22Rv1 (cell line): ENCODE results near the gene TMC4.

ENCODE experiments used
- H3K27ac ChIP-seq: fragments of 450-650 bp; 2 replicates; pipeline ENCODE4 v1.5.1; 2017
- ZFX ChIP-seq: fragments of 450-650 bp; IDR thresholded peaks from 2 replicates; pipeline ENCODE4 v1.6.1; 2017; ENCODE audit warnings: antibody characterized with exemption, borderline replicate concordance
- TF ChIP-seq, protein P1 (sequence below): fragments of 450-650 bp; IDR thresholded peaks from 2 replicates; pipeline ENCODE4 v1.5.1; 2017; ENCODE audit warnings: mild to moderate bottlenecking

Gene TMC4

DNA sequence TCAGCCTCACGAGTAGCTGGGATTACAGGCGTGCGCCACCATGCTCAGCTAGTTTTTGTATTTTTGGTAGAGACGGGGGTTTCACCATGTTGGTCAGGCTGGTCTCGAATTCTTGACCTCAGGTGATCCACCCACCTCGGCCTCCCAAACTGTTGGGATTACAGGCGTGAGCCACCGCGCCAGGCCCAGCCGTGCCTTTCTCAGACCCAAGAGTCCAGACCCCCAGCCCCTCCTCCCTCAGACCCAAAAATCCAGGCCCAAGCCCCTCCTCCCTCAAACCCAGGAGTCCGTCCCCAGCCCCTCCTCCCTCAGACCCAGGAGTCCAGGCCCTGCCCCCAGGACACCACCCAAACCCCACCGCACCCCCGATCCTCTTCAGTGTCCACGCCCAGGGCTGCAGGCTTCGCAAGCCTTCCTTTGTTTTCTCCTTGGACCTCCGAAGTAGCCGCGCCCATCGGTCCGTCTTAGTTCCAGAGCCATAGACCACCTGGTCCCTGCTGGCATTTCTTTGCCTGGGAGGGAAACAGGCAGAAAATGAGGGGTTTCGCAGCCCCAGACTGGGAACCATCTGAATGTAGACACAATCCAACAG lies 3.7 kb downstream of the TMC4 start:
- H3K27ac ChIP-seq, result no peak overlapping the region
- TF ChIP-seq ZFX, result no peak
- TF ChIP-seq, protein P1, sequence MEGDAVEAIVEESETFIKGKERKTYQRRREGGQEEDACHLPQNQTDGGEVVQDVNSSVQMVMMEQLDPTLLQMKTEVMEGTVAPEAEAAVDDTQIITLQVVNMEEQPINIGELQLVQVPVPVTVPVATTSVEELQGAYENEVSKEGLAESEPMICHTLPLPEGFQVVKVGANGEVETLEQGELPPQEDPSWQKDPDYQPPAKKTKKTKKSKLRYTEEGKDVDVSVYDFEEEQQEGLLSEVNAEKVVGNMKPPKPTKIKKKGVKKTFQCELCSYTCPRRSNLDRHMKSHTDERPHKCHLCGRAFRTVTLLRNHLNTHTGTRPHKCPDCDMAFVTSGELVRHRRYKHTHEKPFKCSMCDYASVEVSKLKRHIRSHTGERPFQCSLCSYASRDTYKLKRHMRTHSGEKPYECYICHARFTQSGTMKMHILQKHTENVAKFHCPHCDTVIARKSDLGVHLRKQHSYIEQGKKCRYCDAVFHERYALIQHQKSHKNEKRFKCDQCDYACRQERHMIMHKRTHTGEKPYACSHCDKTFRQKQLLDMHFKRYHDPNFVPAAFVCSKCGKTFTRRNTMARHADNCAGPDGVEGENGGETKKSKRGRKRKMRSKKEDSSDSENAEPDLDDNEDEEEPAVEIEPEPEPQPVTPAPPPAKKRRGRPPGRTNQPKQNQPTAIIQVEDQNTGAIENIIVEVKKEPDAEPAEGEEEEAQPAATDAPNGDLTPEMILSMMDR, result no peak

GRCh38 chr19:54168174-54168917 lies 4.6 kb downstream of the TMC4 start:
- H3K27ac ChIP-seq, result no peak overlapping the region
- TF ChIP-seq ZFX, result no peak
- TF ChIP-seq, protein P1, result peak; percentile 92

GRCh38 chr19:54165222-54165621 lies 7.7 kb downstream of the TMC4 start:
- TF ChIP-seq, protein P1, result no peak
- no peak for TF ChIP-seq ZFX
- H3K27ac ChIP-seq, result peak overlapping the region; percentile 97

GRCh38 chr19:54164369-54165068 lies 8.4 kb downstream of the TMC4 start:
- H3K27ac ChIP-seq, result peak overlapping the region; percentile 97
- TF ChIP-seq, protein P1, result peak; percentile 18
- no peak for TF ChIP-seq ZFX

DNA sequence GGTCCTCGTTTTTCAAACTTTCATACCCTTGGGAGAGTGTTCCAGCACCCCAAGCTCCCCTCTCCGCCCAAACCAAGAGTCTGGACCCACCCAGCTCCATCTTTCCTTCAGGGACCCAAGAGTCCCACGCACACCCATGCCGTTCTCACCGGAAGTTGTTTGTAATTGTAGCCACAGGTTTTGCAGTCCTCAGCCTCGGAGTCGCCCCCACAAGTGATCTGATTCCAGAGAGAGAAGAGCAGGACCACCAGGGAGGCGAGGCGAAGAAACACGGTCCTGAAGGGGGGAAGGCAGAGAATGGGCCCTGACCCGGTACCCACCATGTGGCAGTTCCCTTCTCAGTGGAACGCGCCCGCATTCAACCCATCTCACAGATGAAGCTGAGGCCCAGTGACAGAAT lies 10.1 kb downstream of the TMC4 start:
- peak overlapping the region; percentile 97 for H3K27ac ChIP-seq
- TF ChIP-seq, protein P1, result no peak
- TF ChIP-seq ZFX, result no peak

GRCh38 chr19:54162241-54162805 lies 10.6 kb downstream of the TMC4 start:
- TF ChIP-seq, protein P1, result no peak
- no peak for TF ChIP-seq ZFX
- H3K27ac ChIP-seq, result peak overlapping the region; percentile 97
